ENCODE measurements around the gene USP31.

USP31 gene, protein sequence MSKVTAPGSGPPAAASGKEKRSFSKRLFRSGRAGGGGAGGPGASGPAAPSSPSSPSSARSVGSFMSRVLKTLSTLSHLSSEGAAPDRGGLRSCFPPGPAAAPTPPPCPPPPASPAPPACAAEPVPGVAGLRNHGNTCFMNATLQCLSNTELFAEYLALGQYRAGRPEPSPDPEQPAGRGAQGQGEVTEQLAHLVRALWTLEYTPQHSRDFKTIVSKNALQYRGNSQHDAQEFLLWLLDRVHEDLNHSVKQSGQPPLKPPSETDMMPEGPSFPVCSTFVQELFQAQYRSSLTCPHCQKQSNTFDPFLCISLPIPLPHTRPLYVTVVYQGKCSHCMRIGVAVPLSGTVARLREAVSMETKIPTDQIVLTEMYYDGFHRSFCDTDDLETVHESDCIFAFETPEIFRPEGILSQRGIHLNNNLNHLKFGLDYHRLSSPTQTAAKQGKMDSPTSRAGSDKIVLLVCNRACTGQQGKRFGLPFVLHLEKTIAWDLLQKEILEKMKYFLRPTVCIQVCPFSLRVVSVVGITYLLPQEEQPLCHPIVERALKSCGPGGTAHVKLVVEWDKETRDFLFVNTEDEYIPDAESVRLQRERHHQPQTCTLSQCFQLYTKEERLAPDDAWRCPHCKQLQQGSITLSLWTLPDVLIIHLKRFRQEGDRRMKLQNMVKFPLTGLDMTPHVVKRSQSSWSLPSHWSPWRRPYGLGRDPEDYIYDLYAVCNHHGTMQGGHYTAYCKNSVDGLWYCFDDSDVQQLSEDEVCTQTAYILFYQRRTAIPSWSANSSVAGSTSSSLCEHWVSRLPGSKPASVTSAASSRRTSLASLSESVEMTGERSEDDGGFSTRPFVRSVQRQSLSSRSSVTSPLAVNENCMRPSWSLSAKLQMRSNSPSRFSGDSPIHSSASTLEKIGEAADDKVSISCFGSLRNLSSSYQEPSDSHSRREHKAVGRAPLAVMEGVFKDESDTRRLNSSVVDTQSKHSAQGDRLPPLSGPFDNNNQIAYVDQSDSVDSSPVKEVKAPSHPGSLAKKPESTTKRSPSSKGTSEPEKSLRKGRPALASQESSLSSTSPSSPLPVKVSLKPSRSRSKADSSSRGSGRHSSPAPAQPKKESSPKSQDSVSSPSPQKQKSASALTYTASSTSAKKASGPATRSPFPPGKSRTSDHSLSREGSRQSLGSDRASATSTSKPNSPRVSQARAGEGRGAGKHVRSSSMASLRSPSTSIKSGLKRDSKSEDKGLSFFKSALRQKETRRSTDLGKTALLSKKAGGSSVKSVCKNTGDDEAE (N-terminal part only)

GRCh38 chr16:23149267-23149992 is at the start of gene USP31:
USP31 (minus strand) TSS chr16:23149452; CDS start chr16:23149270, 182 bp downstream.
- H3K27ac ChIP-seq: peak within 1 kb of the TSS; percentile 81

DNA sequence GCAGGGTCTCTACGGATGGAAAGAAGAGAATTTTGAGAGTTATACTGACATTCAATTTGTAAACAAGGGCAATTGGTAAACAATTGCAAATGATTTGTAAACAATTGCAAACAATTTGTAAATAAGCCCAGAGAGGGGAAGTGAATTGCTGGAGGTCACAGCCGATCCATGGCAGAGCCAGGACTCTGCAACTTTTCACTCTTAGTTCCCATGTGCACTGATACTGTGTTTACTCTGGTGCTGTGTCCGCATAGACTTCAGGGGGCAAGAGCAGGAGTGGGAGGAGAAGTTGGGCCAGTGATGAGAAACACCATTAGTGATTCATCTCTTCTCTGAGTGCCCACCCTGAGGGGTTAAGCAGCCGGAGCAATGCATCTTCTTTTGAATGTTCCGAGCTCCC is 47.3 kb upstream of the USP31 start:
- H3K27ac ChIP-seq: no peak overlapping the region
- TF ChIP-seq ZFX (IDR thresholded peaks at IDR 0.05; ENCODE audit: borderline replicate concordance): no peak
- TF ChIP-seq, protein P1, sequence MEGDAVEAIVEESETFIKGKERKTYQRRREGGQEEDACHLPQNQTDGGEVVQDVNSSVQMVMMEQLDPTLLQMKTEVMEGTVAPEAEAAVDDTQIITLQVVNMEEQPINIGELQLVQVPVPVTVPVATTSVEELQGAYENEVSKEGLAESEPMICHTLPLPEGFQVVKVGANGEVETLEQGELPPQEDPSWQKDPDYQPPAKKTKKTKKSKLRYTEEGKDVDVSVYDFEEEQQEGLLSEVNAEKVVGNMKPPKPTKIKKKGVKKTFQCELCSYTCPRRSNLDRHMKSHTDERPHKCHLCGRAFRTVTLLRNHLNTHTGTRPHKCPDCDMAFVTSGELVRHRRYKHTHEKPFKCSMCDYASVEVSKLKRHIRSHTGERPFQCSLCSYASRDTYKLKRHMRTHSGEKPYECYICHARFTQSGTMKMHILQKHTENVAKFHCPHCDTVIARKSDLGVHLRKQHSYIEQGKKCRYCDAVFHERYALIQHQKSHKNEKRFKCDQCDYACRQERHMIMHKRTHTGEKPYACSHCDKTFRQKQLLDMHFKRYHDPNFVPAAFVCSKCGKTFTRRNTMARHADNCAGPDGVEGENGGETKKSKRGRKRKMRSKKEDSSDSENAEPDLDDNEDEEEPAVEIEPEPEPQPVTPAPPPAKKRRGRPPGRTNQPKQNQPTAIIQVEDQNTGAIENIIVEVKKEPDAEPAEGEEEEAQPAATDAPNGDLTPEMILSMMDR (IDR thresholded peaks at IDR 0.05): no peak

More at GRCh38 chr16:23149267-23149992, at the start of gene USP31:
- TF ChIP-seq ZFX (IDR thresholded peaks at IDR 0.05; ENCODE audit: borderline replicate concordance): no peak
- TF ChIP-seq, protein P1 (IDR thresholded peaks at IDR 0.05): no peak

DNA sequence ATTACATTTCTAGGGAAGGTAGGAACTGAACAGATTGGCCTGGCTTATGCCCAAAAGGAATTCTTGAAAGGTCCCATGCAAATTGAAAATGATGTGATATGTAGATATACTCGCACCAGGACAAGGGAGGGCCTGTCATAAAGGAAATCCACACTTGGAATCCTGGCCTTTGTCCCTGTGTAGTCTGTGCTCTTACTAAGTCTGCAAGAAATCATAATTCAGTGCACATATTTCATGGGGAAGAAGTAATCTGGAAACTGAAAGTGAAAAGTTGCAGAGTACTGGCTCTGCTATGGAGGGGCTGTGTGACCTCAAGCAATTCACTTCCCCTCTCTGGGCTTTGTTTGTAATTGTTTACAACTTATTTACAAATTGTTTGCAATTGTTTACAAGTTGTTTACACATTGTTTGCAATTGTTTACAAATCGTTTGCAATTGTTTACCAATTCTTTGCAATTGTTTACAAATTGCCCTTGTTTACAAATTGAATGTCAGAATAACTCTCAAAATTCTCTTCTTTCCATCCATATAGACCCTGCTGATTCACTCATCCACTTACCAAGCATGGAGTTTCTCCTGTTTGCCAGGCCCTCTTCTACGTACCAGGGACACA is 46.2 kb upstream of the USP31 start:
- no peak for TF ChIP-seq ZFX (IDR thresholded peaks at IDR 0.05; ENCODE audit: borderline replicate concordance)
- TF ChIP-seq, protein P1 (IDR thresholded peaks at IDR 0.05): no peak
- H3K27ac ChIP-seq: no peak overlapping the region

DNA sequence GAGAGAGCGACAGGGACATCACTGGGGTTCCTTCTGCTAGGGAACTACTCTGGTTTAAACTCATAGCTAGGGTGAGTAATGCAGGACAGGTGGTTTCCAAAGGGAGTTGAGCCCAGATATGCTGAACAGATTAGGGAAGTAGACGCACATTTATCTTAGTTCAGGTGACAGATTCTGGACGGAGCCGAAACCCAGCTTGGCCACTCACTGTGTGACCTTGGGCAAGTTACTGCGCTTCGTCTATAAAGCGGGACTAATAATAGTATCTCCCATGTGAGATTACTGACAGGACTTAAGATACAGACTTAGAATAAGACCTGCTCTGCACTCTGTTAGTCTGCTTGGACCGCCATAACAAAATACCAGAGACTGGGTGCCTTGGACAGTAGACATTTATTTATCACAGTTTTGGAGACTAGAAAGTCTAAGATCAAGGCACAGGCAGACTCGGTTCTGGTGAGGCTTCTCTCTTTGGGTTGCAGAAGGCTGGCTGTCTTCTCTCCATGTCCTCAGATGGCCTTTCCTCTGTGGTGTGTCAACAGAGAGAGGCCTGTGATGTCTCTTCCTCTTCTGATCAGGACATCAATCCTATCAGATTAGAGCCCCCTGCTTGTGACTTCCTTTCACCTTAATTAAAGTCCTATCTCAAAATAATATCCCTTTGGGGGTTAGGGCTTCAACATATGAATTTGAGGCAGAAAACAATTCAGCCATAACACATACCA is 45.4 kb upstream of the USP31 start:
- H3K27ac ChIP-seq: no peak overlapping the region
- TF ChIP-seq, protein P1 (IDR thresholded peaks at IDR 0.05): no peak
- no peak for TF ChIP-seq ZFX (IDR thresholded peaks at IDR 0.05; ENCODE audit: borderline replicate concordance)

GRCh38 chr16:23188911-23189310 is 39.7 kb upstream of the USP31 start:
- no peak for TF ChIP-seq ZFX (IDR thresholded peaks at IDR 0.05; ENCODE audit: borderline replicate concordance)
- TF ChIP-seq, protein P1 (IDR thresholded peaks at IDR 0.05): no peak
- no peak overlapping the region for H3K27ac ChIP-seq
